Measurements from ENCODE around the gene ATMIN.

Gene ATMIN

GRCh38 chr16:81035398-81035974 lies at the start of gene ATMIN:
Gene ATMIN, plus strand, starts transcription at chr16:81035842. Its CDS starts 29 bp downstream, at chr16:81035871.
- peak; percentile 54 for DNase-seq

- no peak for DNase-seq
Measured at GRCh38 chr16:80986557-80986956, 49.1 kb upstream of the ATMIN start.

- DNase-seq: no peak
Measured at GRCh38 chr16:80988756-80989155, 46.9 kb upstream of the ATMIN start.

- no peak for DNase-seq
Measured at GRCh38 chr16:80989801-80990200, 45.8 kb upstream of the ATMIN start.

- no peak for DNase-seq
Measured at GRCh38 chr16:80990577-80990976, 45.1 kb upstream of the ATMIN start.

GRCh38 chr16:80990978-80991377 lies 44.7 kb upstream of the ATMIN start:
- DNase-seq: no peak

GRCh38 chr16:80991792-80992430 lies 43.7 kb upstream of the ATMIN start:
- no peak for DNase-seq

GRCh38 chr16:80992676-80993293 lies 42.9 kb upstream of the ATMIN start:
- no peak for DNase-seq

- DNase-seq: no peak
Measured at GRCh38 chr16:80993307-80993706, 42.3 kb upstream of the ATMIN start.

GRCh38 chr16:80993834-80994233 lies 41.8 kb upstream of the ATMIN start:
- DNase-seq: no peak

- DNase-seq: no peak
Measured at GRCh38 chr16:80994451-80994850, 41.2 kb upstream of the ATMIN start.

- DNase-seq: no peak
Measured at GRCh38 chr16:80996688-80997138, 38.9 kb upstream of the ATMIN start.

GRCh38 chr16:80997139-80997798 lies 38.4 kb upstream of the ATMIN start:
- DNase-seq: no peak

GRCh38 chr16:80997964-80998620 lies 37.5 kb upstream of the ATMIN start:
- DNase-seq: no peak

- DNase-seq: no peak
Measured at GRCh38 chr16:81000873-81001272, 34.8 kb upstream of the ATMIN start.

GRCh38 chr16:81001330-81001729 lies 34.3 kb upstream of the ATMIN start:
- no peak for DNase-seq

GRCh38 chr16:81003064-81003463 lies 32.6 kb upstream of the ATMIN start:
- no peak for DNase-seq

GRCh38 chr16:81003610-81004460 lies 31.8 kb upstream of the ATMIN start:
- DNase-seq: no peak

GRCh38 chr16:81004646-81005353 lies 30.8 kb upstream of the ATMIN start:
- DNase-seq: no peak

- DNase-seq: no peak
Measured at GRCh38 chr16:81005610-81006161, 30.0 kb upstream of the ATMIN start.

- peak; percentile 27 for DNase-seq
Measured at GRCh38 chr16:81006211-81006812, 29.3 kb upstream of the ATMIN start.
